ENCODE data around the gene PALM2AKAP2.

Gene PALM2AKAP2

GRCh38 chr9:109802491-109802890, 22.5 kb downstream of the PALM2AKAP2 start:
- no peaks in the 10 kb centered on the region for H3K27me3 ChIP-seq (ENCODE audit: control insufficient read depth, insufficient read depth, low read length)
- no peaks in the 10 kb centered on the region for H3K36me3 ChIP-seq (ENCODE audit: control insufficient read depth, insufficient read depth, low read length)
- H3K9me3 ChIP-seq (ENCODE audit: control insufficient read depth, insufficient read depth, low read length): no peaks in the 10 kb centered on the region
- no peak overlapping the region for H3K9ac ChIP-seq (ENCODE audit: low read depth, low read length)
- H3K4me3 ChIP-seq (ENCODE audit: low read depth, low read length): no peak overlapping the region
- H3K27ac ChIP-seq (ENCODE audit: low read depth, low read length): no peak overlapping the region
- H3K4me1 ChIP-seq (ENCODE audit: control insufficient read depth, insufficient read depth, low read length): no peaks in the 10 kb centered on the region

GRCh38 chr9:109805050-109805449, 25.1 kb downstream of the PALM2AKAP2 start:
- no peaks in the 10 kb centered on the region for H3K9me3 ChIP-seq (ENCODE audit: control insufficient read depth, insufficient read depth, low read length)
- no peak overlapping the region for H3K9ac ChIP-seq (ENCODE audit: low read depth, low read length)
- no peak overlapping the region for H3K27ac ChIP-seq (ENCODE audit: low read depth, low read length)
- no peaks in the 10 kb centered on the region for H3K36me3 ChIP-seq (ENCODE audit: control insufficient read depth, insufficient read depth, low read length)
- H3K4me1 ChIP-seq (ENCODE audit: control insufficient read depth, insufficient read depth, low read length): no peaks in the 10 kb centered on the region
- no peak overlapping the region for H3K4me3 ChIP-seq (ENCODE audit: low read depth, low read length)
- H3K27me3 ChIP-seq (ENCODE audit: control insufficient read depth, insufficient read depth, low read length): no peaks in the 10 kb centered on the region

GRCh38 chr9:109806506-109807115, 26.6 kb downstream of the PALM2AKAP2 start:
- H3K9me3 ChIP-seq (ENCODE audit: control insufficient read depth, insufficient read depth, low read length): no peaks in the 10 kb centered on the region
- no peaks in the 10 kb centered on the region for H3K27me3 ChIP-seq (ENCODE audit: control insufficient read depth, insufficient read depth, low read length)
- H3K4me1 ChIP-seq (ENCODE audit: control insufficient read depth, insufficient read depth, low read length): no peaks in the 10 kb centered on the region
- no peak overlapping the region for H3K4me3 ChIP-seq (ENCODE audit: low read depth, low read length)
- no peak overlapping the region for H3K9ac ChIP-seq (ENCODE audit: low read depth, low read length)
- no peak overlapping the region for H3K27ac ChIP-seq (ENCODE audit: low read depth, low read length)
- no peaks in the 10 kb centered on the region for H3K36me3 ChIP-seq (ENCODE audit: control insufficient read depth, insufficient read depth, low read length)

GRCh38 chr9:109811876-109812275, 31.9 kb downstream of the PALM2AKAP2 start:
- no peak overlapping the region for H3K27ac ChIP-seq (ENCODE audit: low read depth, low read length)
- no peaks in the 10 kb centered on the region; the same call in 1 of the 2 replicates for H3K9me3 ChIP-seq (ENCODE audit: control insufficient read depth, insufficient read depth, low read length)
- no peaks in the 10 kb centered on the region for H3K27me3 ChIP-seq (ENCODE audit: control insufficient read depth, insufficient read depth, low read length)
- peaks cover 4% of the 10 kb centered on the region; the same call in 1 of the 2 replicates for H3K4me1 ChIP-seq (ENCODE audit: control insufficient read depth, insufficient read depth, low read length)
- no peak overlapping the region for H3K4me3 ChIP-seq (ENCODE audit: low read depth, low read length)
- H3K9ac ChIP-seq (ENCODE audit: low read depth, low read length): no peak overlapping the region
- no peaks in the 10 kb centered on the region for H3K36me3 ChIP-seq (ENCODE audit: control insufficient read depth, insufficient read depth, low read length)

DNA sequence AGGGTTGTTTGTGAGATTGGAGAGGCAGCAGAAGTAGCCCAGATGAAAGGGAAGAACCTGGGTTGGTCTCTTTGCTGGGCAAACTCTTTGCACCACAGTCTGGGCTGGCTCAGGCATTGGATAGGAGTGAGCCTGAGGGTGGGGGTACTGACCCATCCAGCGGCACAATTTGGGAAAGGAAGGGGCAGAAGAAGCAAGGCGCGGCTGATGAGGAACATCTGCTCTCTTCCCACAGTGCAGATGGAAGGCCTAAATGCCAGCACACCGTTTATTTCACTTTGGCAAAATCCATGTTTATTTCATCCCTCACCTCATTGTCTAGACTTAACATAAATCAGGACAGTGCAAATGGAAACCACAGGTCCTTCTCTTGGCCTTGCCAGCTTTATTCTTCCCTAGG, 32.3 kb downstream of the PALM2AKAP2 start:
- H3K4me1 ChIP-seq (ENCODE audit: control insufficient read depth, insufficient read depth, low read length): peaks cover 7% of the 10 kb centered on the region; the same call in 1 of the 2 replicates
- H3K9ac ChIP-seq (ENCODE audit: low read depth, low read length): no peak overlapping the region
- no peaks in the 10 kb centered on the region; the same call in 1 of the 2 replicates for H3K9me3 ChIP-seq (ENCODE audit: control insufficient read depth, insufficient read depth, low read length)
- no peak overlapping the region for H3K27ac ChIP-seq (ENCODE audit: low read depth, low read length)
- no peaks in the 10 kb centered on the region for H3K36me3 ChIP-seq (ENCODE audit: control insufficient read depth, insufficient read depth, low read length)
- H3K4me3 ChIP-seq (ENCODE audit: low read depth, low read length): no peak overlapping the region
- no peaks in the 10 kb centered on the region for H3K27me3 ChIP-seq (ENCODE audit: control insufficient read depth, insufficient read depth, low read length)

GRCh38 chr9:109812818-109813281, 32.9 kb downstream of the PALM2AKAP2 start:
- Histone ChIP-seq H3K4me1 (ENCODE audit: control insufficient read depth, insufficient read depth, low read length) (peaks cover 12% of the 10 kb centered on the region; the same call in 1 of the 2 replicates), H3K36me3 (ENCODE audit: control insufficient read depth, insufficient read depth, low read length) (no peaks in the 10 kb centered on the region), H3K27ac (ENCODE audit: low read depth, low read length) (no peak overlapping the region), H3K9me3 (ENCODE audit: control insufficient read depth, insufficient read depth, low read length) (no peaks in the 10 kb centered on the region; the same call in 1 of the 2 replicates), H3K4me3 (ENCODE audit: low read depth, low read length) (no peak overlapping the region), H3K27me3 (ENCODE audit: control insufficient read depth, insufficient read depth, low read length) (no peaks in the 10 kb centered on the region), H3K9ac (ENCODE audit: low read depth, low read length) (no peak overlapping the region)

GRCh38 chr9:109813303-109813702, 33.3 kb downstream of the PALM2AKAP2 start:
- Histone ChIP-seq H3K36me3 (ENCODE audit: control insufficient read depth, insufficient read depth, low read length) (no peaks in the 10 kb centered on the region), H3K4me3 (ENCODE audit: low read depth, low read length) (no peak overlapping the region), H3K4me1 (ENCODE audit: control insufficient read depth, insufficient read depth, low read length) (peaks cover 15% of the 10 kb centered on the region; the same call in 1 of the 2 replicates), H3K9me3 (ENCODE audit: control insufficient read depth, insufficient read depth, low read length) (no peaks in the 10 kb centered on the region; the same call in 1 of the 2 replicates), H3K27me3 (ENCODE audit: control insufficient read depth, insufficient read depth, low read length) (no peaks in the 10 kb centered on the region), H3K27ac (ENCODE audit: low read depth, low read length) (no peak overlapping the region), H3K9ac (ENCODE audit: low read depth, low read length) (no peak overlapping the region)

- no peak overlapping the region for H3K27ac ChIP-seq (ENCODE audit: low read depth, low read length)
- H3K4me1 ChIP-seq (ENCODE audit: control insufficient read depth, insufficient read depth, low read length): peaks cover 15% of the 10 kb centered on the region; the same call in 1 of the 2 replicates
- no peak overlapping the region for H3K9ac ChIP-seq (ENCODE audit: low read depth, low read length)
- H3K4me3 ChIP-seq (ENCODE audit: low read depth, low read length): no peak overlapping the region
- H3K9me3 ChIP-seq (ENCODE audit: control insufficient read depth, insufficient read depth, low read length): no peaks in the 10 kb centered on the region; the same call in 1 of the 2 replicates
- H3K27me3 ChIP-seq (ENCODE audit: control insufficient read depth, insufficient read depth, low read length): no peaks in the 10 kb centered on the region
- no peaks in the 10 kb centered on the region for H3K36me3 ChIP-seq (ENCODE audit: control insufficient read depth, insufficient read depth, low read length)
These were observed 33.8 kb downstream of the PALM2AKAP2 start for GRCh38 chr9:109813829-109814228.

DNA sequence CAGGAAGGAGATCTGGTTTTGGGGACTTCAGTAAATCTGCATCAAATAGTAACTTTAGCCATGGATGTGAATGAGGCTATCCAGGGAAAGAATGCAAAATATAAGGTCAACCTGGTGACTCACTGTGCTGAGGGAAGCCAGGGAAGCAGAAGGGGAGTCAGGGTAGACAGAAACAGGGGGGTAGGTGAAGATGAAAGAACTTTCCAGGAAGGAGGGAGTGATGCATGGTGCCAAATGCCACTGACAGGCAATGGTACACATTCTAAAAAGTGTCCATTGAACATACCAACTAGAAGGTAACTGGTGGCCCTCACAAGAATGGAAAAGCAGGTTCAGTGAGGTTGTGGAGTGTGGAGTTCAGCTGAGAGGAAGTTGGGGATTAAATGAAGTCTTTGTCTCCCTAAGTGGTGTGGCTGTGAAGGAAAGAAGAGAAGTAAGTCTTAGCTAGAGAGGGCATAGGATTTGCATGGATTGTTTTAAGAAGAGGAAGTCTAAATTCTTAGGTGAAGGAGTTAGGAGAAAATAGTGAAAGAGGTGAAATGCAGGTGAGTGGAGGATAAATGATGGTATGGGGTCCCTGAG, 35.5 kb downstream of the PALM2AKAP2 start:
- Histone ChIP-seq H3K9me3 (ENCODE audit: control insufficient read depth, insufficient read depth, low read length) (no peaks in the 10 kb centered on the region; the same call in 1 of the 2 replicates), H3K4me3 (ENCODE audit: low read depth, low read length) (no peak overlapping the region), H3K36me3 (ENCODE audit: control insufficient read depth, insufficient read depth, low read length) (no peaks in the 10 kb centered on the region), H3K27me3 (ENCODE audit: control insufficient read depth, insufficient read depth, low read length) (no peaks in the 10 kb centered on the region), H3K4me1 (ENCODE audit: control insufficient read depth, insufficient read depth, low read length) (peaks cover 15% of the 10 kb centered on the region; the same call in 1 of the 2 replicates), H3K27ac (ENCODE audit: low read depth, low read length) (no peak overlapping the region), H3K9ac (ENCODE audit: low read depth, low read length) (no peak overlapping the region)

- no peak overlapping the region for H3K9ac ChIP-seq (ENCODE audit: low read depth, low read length)
- H3K9me3 ChIP-seq (ENCODE audit: control insufficient read depth, insufficient read depth, low read length): no peaks in the 10 kb centered on the region; the same call in 1 of the 2 replicates
- no peaks in the 10 kb centered on the region for H3K27me3 ChIP-seq (ENCODE audit: control insufficient read depth, insufficient read depth, low read length)
- peaks cover 18% of the 10 kb centered on the region for H3K4me1 ChIP-seq (ENCODE audit: control insufficient read depth, insufficient read depth, low read length)
- no peak overlapping the region for H3K4me3 ChIP-seq (ENCODE audit: low read depth, low read length)
- H3K36me3 ChIP-seq (ENCODE audit: control insufficient read depth, insufficient read depth, low read length): no peaks in the 10 kb centered on the region
- no peak overlapping the region for H3K27ac ChIP-seq (ENCODE audit: low read depth, low read length)
These were observed 36.5 kb downstream of the PALM2AKAP2 start for GRCh38 chr9:109816490-109816889.

GRCh38 chr9:109817146-109817845, 37.3 kb downstream of the PALM2AKAP2 start:
- peak overlapping the region; percentile 33 for H3K27ac ChIP-seq (ENCODE audit: low read depth, low read length)

More at GRCh38 chr9:109817146-109817845, 37.3 kb downstream of the PALM2AKAP2 start:
- H3K4me3 ChIP-seq (ENCODE audit: low read depth, low read length): no peak overlapping the region
- H3K4me1 ChIP-seq (ENCODE audit: control insufficient read depth, insufficient read depth, low read length): peaks cover 22% of the 10 kb centered on the region
- H3K9me3 ChIP-seq (ENCODE audit: control insufficient read depth, insufficient read depth, low read length): no peaks in the 10 kb centered on the region; the same call in 1 of the 2 replicates
- no peaks in the 10 kb centered on the region for H3K27me3 ChIP-seq (ENCODE audit: control insufficient read depth, insufficient read depth, low read length)
- peak overlapping the region; percentile 24; the same call in 1 of the 2 replicates for H3K9ac ChIP-seq (ENCODE audit: low read depth, low read length)
- no peaks in the 10 kb centered on the region for H3K36me3 ChIP-seq (ENCODE audit: control insufficient read depth, insufficient read depth, low read length)
